Mesodermal cell (in vitro differentiated cells): Measurements from ENCODE around the gene VPS9D1.
"Not testable (repeated sequence)": the region's sequence is repeated elsewhere in the genome, so short reads cannot be mapped to it uniquely, and the experiment has no call there.

Experiments
- H3K27ac ChIP-seq: 2 replicates; pipeline ENCODE4 v1.7.0; 2013; ENCODE audit warnings: mild to moderate bottlenecking, low read depth, low read length, moderate library complexity; ENCODE audit not compliant: severe bottlenecking
- H3K36me3 ChIP-seq: 2 replicates; pipeline ENCODE4 v1.7.1; 2013; ENCODE audit warnings: mild to moderate bottlenecking, low read length, moderate library complexity; ENCODE audit not compliant: control insufficient read depth, insufficient read depth
- H3K4me1 ChIP-seq: one replicate; pipeline ENCODE4 v1.7.1; 2013; ENCODE audit warnings: mild to moderate bottlenecking, low read length; ENCODE audit not compliant: insufficient read depth, control insufficient read depth, poor library complexity, severe bottlenecking
- H3K4me3 ChIP-seq: 2 replicates; pipeline ENCODE4 v1.7.0; 2013; ENCODE audit warnings: low read length, control low read depth, mild to moderate bottlenecking; ENCODE audit not compliant: insufficient read depth, poor library complexity, severe bottlenecking; ENCODE audit errors: extremely low read depth
- H3K9me3 ChIP-seq: 2 replicates; pipeline ENCODE4 v1.7.1; 2013; ENCODE audit warnings: mild to moderate bottlenecking, low read length, moderate library complexity; ENCODE audit not compliant: control insufficient read depth
- WGBS, 2 experiments: methylation state at CpG; one replicate each; pipeline ENCODE4 v1.1.5; 2013; ENCODE audit warnings: missing lambda C conversion rate in 2 of 2; ENCODE audit not compliant: insufficient coverage in 2 of 2; 5-methylcytosine and 5-hydroxymethylcytosine counted together

The VPS9D1 gene

GRCh38 chr16:89709166-89709565 lies 11.5 kb downstream of the VPS9D1 start:
- Histone ChIP-seq H3K4me3 (no peak overlapping the region), H3K36me3 (no peaks in the 10 kb centered on the region), H3K9me3 (no peaks in the 10 kb centered on the region), H3K27ac (no peak overlapping the region), H3K4me1 (no peaks in the 10 kb centered on the region)
- WGBS, 2 experiments = 64 to 67% methylated on average over 6 to 10 of the region's 10 CpGs

- no peaks in the 10 kb centered on the region for H3K4me1 ChIP-seq
- no peaks in the 10 kb centered on the region for H3K36me3 ChIP-seq
- WGBS, 2 experiments = 89 to 95% methylated on average over 17 to 18 of the region's 19 CpGs
- no peak overlapping the region for H3K27ac ChIP-seq
- H3K4me3 ChIP-seq = no peak overlapping the region
- H3K9me3 ChIP-seq = no peaks in the 10 kb centered on the region
Measured at GRCh38 chr16:89708481-89708931, 12.2 kb downstream of the VPS9D1 start.

DNA sequence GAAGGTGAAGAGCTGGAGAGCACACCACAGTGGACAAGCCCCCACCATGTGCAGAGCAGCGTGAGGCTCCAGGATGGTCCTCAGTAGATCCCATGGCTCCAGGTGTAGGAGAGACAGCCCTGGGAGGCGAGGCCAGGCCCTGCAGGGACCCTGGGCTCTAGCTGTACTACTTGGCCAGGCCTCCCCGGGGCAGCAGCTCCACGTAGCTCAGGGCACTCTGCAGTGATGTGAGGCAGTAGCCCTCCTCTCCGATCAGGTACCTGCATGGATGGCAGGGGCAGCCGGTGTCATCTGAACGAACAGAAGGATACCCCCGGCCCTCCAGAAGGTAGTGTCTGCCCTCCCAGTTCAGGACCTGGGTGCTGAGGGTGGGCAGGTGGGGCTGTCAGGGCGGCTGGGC lies 13.0 kb downstream of the VPS9D1 start:
- H3K9me3 ChIP-seq = no peaks in the 10 kb centered on the region
- no peak overlapping the region for H3K27ac ChIP-seq
- WGBS, 2 experiments = 91 to 93% methylated on average over 8 to 9 of the region's 9 CpGs
- H3K36me3 ChIP-seq = no peaks in the 10 kb centered on the region
- H3K4me1 ChIP-seq = no peaks in the 10 kb centered on the region
- H3K4me3 ChIP-seq = no peak overlapping the region

DNA sequence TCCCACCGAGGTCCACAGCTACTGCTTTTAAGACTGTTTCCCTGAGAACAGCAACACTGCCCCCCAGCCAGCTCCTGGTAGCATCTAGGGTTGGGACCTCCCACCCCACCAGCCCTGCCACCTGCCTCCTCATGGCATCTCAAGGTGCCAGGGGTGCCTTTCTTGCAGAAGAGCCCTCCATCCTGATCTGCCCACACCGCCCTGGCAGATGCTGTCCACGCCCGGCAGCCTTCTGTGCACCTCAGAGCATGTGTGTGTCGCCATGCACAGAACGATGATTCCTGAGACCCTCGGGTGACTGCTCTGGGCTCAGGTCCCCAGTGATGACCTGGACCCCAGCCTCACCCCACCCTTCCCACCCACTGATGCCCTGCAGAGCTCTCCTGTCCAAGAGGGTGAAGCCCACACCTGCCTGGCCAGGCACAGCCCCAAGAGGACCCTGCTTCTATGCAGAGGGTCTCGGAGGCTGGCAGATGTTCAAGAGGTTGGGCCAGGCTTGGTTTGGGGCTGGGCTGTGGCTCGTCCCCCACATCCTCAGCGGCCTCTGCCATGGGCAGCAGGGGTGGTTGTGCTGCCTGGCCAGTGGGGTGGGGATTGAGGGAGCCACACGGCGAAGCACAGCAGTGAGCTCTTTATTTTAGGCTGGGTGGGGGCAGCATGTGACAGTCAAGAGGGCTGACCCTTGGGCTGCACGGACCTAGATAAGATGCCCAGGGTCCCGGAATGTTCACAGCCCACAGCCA lies 14.0 kb downstream of the VPS9D1 start:
- no peak overlapping the region for H3K27ac ChIP-seq
- 93 to 97% methylated on average over 12 to 14 of the region's 14 CpGs for WGBS, 2 experiments

GRCh38 chr16:89705006-89705405 lies 15.7 kb downstream of the VPS9D1 start:
- Histone ChIP-seq H3K4me3 (no peak overlapping the region), H3K27ac (no peak overlapping the region), H3K9me3 (no peaks in the 10 kb centered on the region), H3K36me3 (no peaks in the 10 kb centered on the region), H3K4me1 (peaks cover 9% of the 10 kb centered on the region)
- 93 to 94% methylated on average over 11 to 13 of the region's 15 CpGs for WGBS, 2 experiments

More for the DNA sequence above, 14.0 kb downstream of the VPS9D1 start:
- H3K36me3 ChIP-seq = no peaks in the 10 kb centered on the region
- no peaks in the 10 kb centered on the region for H3K9me3 ChIP-seq
- H3K4me3 ChIP-seq = no peak overlapping the region
- H3K4me1 ChIP-seq = peaks cover 3% of the 10 kb centered on the region

DNA sequence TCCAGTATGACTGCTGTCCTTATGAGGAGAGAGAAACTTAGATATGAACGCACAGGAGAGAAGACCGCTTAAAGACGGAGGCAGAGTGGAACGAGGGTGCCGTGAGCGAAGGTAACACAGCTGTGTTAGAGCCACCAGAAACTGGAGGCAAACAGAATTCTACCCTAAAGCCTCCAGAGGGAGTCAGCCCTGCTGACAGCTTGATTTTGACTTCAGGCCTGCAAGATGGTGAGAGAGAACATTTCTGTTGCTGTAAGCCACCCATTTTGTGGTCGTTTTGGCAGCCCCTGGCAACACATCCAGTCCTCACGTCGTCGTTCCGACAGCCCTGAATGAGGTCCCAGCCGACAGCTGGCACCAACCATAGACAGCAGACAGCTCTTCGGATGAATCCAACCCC lies 16.4 kb downstream of the VPS9D1 start:
- Histone ChIP-seq H3K27ac (no peak overlapping the region), H3K4me1 (peaks cover 9% of the 10 kb centered on the region), H3K9me3 (no peaks in the 10 kb centered on the region), H3K36me3 (peaks cover 1% of the 10 kb centered on the region), H3K4me3 (no peak overlapping the region)
- WGBS, 2 experiments = 86 to 95% methylated on average over 13 of the region's 13 CpGs

DNA sequence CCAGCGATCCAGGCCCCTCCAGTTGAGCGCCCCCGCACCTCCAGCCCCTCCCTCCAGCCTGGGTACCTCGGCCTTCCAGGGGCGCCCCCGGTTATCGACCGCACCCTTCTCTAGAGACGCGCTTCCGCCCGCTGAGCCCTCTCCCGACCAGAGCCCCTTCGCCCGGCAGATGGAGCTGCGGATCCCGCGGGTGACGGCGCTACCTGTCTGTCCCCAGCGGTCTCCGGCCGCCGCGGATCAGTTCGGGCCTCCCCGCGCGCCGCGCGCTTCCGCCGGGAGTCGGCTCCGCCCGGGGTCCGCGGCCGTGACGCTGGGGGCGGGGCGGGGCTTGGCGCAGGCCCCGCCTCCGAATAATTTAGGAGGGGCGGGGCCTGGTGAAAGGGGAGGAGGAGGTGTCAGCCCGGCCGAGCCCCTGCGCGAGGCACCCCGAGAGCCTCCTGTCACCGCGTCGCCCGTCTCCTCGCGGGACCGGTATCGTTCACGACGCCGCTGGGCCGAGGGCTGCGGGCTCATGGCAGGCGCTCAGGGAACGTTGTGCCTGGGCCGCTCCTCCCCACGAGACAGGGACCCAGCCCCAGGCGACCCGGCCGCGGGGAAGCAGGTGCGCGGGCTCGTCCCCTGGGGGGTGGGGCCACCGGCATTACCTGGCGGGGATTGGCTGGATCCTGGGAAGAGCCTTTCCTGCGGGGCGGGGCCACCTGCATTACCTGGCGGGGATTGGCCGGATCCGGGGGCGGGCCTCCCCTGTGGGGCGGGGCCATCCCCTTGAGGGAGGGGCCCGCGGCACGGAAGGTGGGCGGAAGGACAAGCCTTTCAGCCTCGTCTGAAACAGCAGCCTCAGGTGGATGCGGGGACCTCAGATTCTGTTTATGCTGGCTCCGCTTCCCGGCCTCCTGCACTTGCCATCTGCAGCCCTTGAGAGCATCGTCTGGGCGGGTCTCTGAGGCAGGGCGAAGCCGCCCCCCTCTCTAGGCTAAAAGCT lies 19.0 kb downstream of the VPS9D1 start, which contains the start of gene SPATA2L:
SPATA2L (minus strand) TSS at position 281 of the 982 bp plus-strand sequence. CDS start 473 bp downstream, outside the sequence.
- peaks cover 21% of the 10 kb centered on the region for H3K36me3 ChIP-seq
- H3K4me3 ChIP-seq = peak within 1 kb of the TSS; percentile 67
- peaks cover 9% of the 10 kb centered on the region for H3K4me1 ChIP-seq
- no peaks in the 10 kb centered on the region for H3K9me3 ChIP-seq
- 1% methylated on average over 51 to 80 of the region's 97 CpGs for WGBS, 2 experiments
- H3K27ac ChIP-seq = peak within 1 kb of the TSS; percentile 86

DNA sequence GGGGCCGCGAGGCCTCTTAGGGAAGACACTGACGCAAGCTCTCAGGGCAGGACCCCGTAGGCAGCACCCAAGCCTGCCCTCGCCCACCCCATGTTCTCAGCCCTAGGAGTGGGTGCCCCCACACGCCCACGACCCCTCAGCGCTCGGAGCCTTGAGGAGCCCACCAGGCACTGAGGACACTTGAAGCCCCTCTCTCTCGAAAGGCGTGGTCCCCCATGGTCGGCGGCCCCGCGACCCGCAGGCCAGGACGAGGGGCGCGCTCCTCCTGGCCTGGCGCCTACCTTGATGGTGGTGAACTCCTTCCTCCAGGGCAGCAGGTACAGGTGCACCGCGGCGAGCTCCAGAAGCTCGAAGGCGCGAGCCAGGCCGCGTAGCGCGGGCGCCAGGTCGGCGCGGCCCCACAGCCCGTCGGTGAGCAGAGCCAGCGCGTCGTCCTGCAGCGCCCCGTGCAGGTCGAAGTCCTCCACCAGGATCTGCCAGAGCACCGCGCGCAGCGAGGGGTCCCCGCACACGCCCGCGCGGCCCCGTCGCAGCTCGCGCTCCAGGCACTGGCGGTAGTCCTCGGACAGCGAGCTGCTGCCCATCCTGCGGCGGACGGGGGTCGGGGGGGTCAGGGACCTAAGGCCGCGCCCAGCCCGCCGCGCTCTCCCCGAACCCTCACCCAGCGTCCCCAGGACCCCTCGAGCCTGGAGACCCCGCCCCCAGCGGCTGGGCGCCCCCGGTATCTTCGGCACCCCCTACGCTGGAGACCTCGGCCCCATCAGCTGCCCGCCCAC lies 19.9 kb downstream of the VPS9D1 start:
- peaks cover 9% of the 10 kb centered on the region for H3K4me1 ChIP-seq
- peaks cover 28% of the 10 kb centered on the region for H3K36me3 ChIP-seq
- H3K4me3 ChIP-seq = peak overlapping the region; percentile 67
- peak overlapping the region; percentile 86 for H3K27ac ChIP-seq
- no peaks in the 10 kb centered on the region for H3K9me3 ChIP-seq
- 1 to 3% methylated on average over 44 to 58 of the region's 78 CpGs for WGBS, 2 experiments

- Histone ChIP-seq H3K36me3 (peaks cover 29% of the 10 kb centered on the region), H3K4me1 (peaks cover 9% of the 10 kb centered on the region), H3K4me3 (peak overlapping the region; percentile 67), H3K9me3 (no peaks in the 10 kb centered on the region), H3K27ac (peak overlapping the region; percentile 86)
- WGBS, 2 experiments = 0 to 1% methylated on average over 30 of the region's 30 CpGs
Measured at GRCh38 chr16:89700100-89700648, 20.5 kb downstream of the VPS9D1 start.

DNA sequence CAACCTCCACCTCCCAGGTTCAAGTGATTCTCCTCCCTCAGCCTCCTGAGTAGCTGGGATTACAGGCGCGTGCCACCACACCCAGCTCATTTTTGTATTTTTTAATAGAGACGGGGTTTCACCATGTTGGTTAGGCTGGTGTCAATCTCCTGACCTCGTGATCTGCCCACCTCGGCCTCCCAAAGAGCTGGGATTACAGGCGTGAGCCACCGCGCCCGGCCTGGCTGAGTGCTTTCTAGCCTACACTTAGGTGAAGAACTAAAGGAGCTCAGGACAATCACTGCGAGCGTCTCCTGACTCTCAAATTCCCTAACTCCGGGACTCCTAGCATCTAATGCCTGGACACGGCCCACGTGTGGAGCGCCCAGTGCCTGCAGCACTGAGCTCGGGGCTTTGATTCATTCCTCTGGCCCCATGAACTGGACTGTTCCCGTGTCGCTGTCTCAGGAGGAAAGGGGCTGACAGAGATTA lies 21.0 kb downstream of the VPS9D1 start:
- H3K4me1 ChIP-seq, H3K9me3 ChIP-seq: not testable (repeated sequence)
- Histone ChIP-seq H3K27ac (peak overlapping the region; percentile 66), H3K4me3 (peak overlapping the region; percentile 67), H3K36me3 (peaks cover 34% of the 10 kb centered on the region)
- WGBS, 2 experiments = 74 to 76% methylated on average over 13 to 18 of the region's 18 CpGs
